Suppressor macrophage treated with lipopolysaccharide for 4 hours (primary cell): ENCODE results near the gene RWDD3.

Experiments used
- DNase-seq: peaks from one replicate; pipeline ENCODE4 v3.0.0-alpha.2; 2020

Gene RWDD3

DNA sequence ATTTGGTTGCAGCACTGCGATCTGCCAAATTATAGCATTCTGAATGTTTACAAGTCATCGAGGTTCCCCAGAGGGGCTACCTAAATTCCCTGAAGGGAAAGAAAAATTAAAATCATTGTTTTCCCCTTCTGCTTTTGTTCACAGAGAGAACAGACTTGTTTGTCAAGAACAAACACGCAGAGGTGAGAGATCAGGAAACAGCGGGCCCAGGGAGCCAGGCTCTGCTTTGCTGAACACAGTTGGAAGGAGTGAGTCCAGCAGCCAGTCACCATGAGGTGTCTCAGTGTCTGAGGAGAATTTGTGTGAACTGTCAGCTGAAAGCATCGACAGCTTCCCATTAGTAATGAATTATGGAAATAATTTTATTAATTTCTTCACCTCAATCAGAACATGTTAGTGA is 52.5 kb downstream of the RWDD3 start:
- no peak for DNase-seq

DNA sequence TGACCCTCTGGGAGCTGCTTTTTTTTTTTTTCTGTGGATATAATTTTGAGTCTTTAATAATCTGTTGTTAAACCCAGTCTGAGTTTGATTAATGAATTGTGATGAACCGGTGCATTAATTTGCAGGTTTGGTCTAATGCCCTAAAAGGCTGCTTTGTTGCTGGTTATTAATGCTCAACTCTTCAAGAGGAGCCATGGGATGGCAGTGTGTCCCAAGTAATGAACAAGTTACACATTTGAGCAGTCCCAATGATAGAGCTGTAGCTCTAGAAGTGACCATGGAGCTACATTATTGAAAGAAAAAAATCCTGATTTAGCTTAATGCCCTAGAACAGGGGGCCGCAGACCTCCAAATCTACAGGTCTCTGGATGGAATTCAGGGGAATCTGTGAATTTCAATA is 53.1 kb downstream of the RWDD3 start:
- no peak for DNase-seq

- no peak for DNase-seq
Measured at GRCh38 chr1:95287825-95288224, 53.8 kb downstream of the RWDD3 start.
